ENCODE results near the gene KAT8. TPM values are rescaled to one million over a fixed set of nuclear protein-coding genes. Genes with fewer than 3 reads are reported as not detected.

KAT8 gene
- 23.9 TPM for polyA plus RNA-seq (2012; ENCODE audit: low read depth, missing spikeins)

DNA sequence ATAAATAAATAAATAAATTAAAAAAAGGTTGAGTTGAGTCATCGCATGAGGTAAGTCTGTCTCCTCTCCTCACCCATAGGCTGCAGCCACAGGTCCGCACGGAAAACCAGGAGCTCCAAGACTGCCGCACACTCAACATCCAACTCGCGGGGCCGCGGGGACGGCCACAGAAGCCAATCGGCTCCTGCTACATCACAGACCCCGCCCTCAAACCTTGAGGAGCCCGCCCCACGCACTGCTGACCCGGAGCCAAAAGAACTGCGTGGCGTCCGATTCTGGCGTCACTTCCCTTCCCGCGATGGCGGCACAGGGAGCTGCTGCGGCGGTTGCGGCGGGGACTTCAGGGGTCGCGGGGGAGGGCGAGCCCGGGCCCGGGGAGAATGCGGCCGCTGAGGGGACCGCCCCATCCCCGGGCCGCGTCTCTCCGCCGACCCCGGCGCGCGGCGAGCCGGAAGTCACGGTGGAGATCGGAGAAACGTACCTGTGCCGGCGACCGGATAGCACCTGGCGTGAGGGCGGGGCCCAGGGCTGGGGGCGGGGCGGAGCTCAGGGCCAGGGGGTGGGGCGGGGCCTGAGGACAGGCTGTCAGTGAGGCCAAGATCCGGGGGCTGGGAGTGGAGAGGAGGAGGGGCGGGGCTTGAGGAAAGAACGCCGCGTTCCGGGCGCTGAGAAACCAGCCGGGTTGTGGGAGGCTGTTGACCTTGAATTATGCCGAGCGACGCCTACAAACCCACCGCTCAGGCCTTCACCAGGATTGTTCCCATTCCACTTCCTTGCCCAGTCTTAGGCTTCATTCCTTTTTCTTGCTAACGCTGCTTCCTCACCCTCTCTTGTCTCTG, at the start of gene KAT8:
Gene KAT8 (plus strand): TSS at position 281 of the 839 bp plus-strand sequence. CDS start 18 bp downstream, at position 299.
- DNase-seq (ENCODE audit: insufficient read length, low spot score) (peak; percentile 98), FAIRE-seq (peak; percentile 97)
- TF ChIP-seq POLR2A (IDR thresholded peaks at IDR 0.05; ENCODE audit: low read depth, low read length) (peak; percentile 88), TAF1 (IDR thresholded peaks at IDR 0.05; ENCODE audit: low read depth, low read length) (peak; percentile 83), POU2F2 (IDR thresholded peaks at IDR 0.05; ENCODE audit: low read depth, low read length) (peak; percentile 63; the same call in 1 of the 2 replicates), SPI1 (IDR thresholded peaks at IDR 0.05; ENCODE audit: low read depth, low read length) (peak; percentile 40; the same call in 1 of the 2 replicates), PAX5 (IDR thresholded peaks at IDR 0.05; ENCODE audit: insufficient read depth, low read length, severe bottlenecking) (no peak), POLR2AphosphoS5 (IDR thresholded peaks at IDR 0.05; ENCODE audit: low read depth, low read length) (peak; percentile 82)

GRCh38 chr16:31071861-31072260, 45.6 kb upstream of the KAT8 start:
- TF ChIP-seq SPI1 (IDR thresholded peaks at IDR 0.05; ENCODE audit: low read depth, low read length) = no peak
- no peak for TF ChIP-seq POU2F2 (IDR thresholded peaks at IDR 0.05; ENCODE audit: low read depth, low read length)
- no peak for TF ChIP-seq POLR2AphosphoS5 (IDR thresholded peaks at IDR 0.05; ENCODE audit: low read depth, low read length)
- no peak for TF ChIP-seq PAX5 (IDR thresholded peaks at IDR 0.05; ENCODE audit: insufficient read depth, low read length, severe bottlenecking)
- FAIRE-seq (no peak), DNase-seq (ENCODE audit: insufficient read length, low spot score) (no peak)

DNA sequence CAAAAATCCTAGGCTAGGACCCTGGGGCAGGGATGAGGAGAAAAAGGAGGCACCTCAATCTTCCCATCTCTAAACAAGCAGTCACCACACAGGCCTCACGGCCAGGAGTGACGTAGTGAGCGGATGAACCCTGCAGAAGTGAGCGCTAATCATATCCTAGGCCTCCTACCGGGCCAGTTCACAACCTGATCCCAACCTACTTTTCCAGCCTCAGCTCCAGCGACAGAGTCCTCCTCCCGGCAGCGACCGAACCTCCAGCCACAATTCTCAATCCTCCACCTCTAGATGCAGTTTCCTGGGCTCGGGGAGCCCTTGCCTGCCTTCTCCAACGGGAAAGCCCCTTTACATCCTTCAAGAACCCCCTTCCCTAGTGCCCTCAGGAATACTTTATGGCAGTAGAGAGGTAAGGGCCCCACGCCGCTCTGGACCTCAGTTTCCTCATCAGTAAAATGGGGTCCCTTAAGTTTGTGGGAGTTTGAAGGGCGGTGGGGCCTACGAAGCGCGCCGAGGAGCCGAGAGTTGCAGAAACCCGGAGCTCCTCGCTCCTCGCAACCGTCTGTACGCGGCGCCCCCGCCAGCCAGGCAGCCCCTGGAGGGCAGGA, 44.8 kb upstream of the KAT8 start:
- FAIRE-seq = peak; percentile 62
- no peak for DNase-seq (ENCODE audit: insufficient read length, low spot score)
- TF ChIP-seq SPI1 (IDR thresholded peaks at IDR 0.05; ENCODE audit: low read depth, low read length) = no peak
- peak; percentile 37; the same call in 1 of the 2 replicates for TF ChIP-seq POLR2AphosphoS5 (IDR thresholded peaks at IDR 0.05; ENCODE audit: low read depth, low read length)

GRCh38 chr16:31073142-31073969, 44.1 kb upstream of the KAT8 start:
- FAIRE-seq (peak; percentile 64), DNase-seq (ENCODE audit: insufficient read length, low spot score) (peak; percentile 82)
- peak; percentile 74 for TF ChIP-seq SPI1 (IDR thresholded peaks at IDR 0.05; ENCODE audit: low read depth, low read length)
- TF ChIP-seq POLR2A (IDR thresholded peaks at IDR 0.05; ENCODE audit: low read depth, low read length) = peak; percentile 45; the same call in 1 of the 2 replicates
- no peak for TF ChIP-seq PAX5 (IDR thresholded peaks at IDR 0.05; ENCODE audit: insufficient read depth, low read length, severe bottlenecking)
- TF ChIP-seq POU2F2 (IDR thresholded peaks at IDR 0.05; ENCODE audit: low read depth, low read length) = peak; percentile 23; the same call in 1 of the 2 replicates
- peak; percentile 79 for TF ChIP-seq TAF1 (IDR thresholded peaks at IDR 0.05; ENCODE audit: low read depth, low read length)
- no peak; the same call in none of the 2 replicates for TF ChIP-seq POLR2AphosphoS5 (IDR thresholded peaks at IDR 0.05; ENCODE audit: low read depth, low read length)

- peak; percentile 97 for FAIRE-seq
- peak; percentile 94 for DNase-seq (ENCODE audit: insufficient read length, low spot score)
- peak; percentile 83; the same call in 1 of the 2 replicates for TF ChIP-seq TAF1 (IDR thresholded peaks at IDR 0.05; ENCODE audit: low read depth, low read length)
- peak; percentile 91 for TF ChIP-seq POLR2AphosphoS5 (IDR thresholded peaks at IDR 0.05; ENCODE audit: low read depth, low read length)
- no peak for TF ChIP-seq PAX5 (IDR thresholded peaks at IDR 0.05; ENCODE audit: insufficient read depth, low read length, severe bottlenecking)
- TF ChIP-seq SPI1 (IDR thresholded peaks at IDR 0.05; ENCODE audit: low read depth, low read length) = peak; percentile 84
- peak; percentile 87; the same call in 1 of the 2 replicates for TF ChIP-seq POU2F2 (IDR thresholded peaks at IDR 0.05; ENCODE audit: low read depth, low read length)
- TF ChIP-seq POLR2A (IDR thresholded peaks at IDR 0.05; ENCODE audit: low read depth, low read length) = peak; percentile 92
Observed at GRCh38 chr16:31073970-31074813, 43.3 kb upstream of the KAT8 start, which contains the start of the genes ZNF646 and ZNF668. ZNF646 (plus strand) TSS chr16:31074422; CDS start chr16:31076325, 1,903 bp downstream. ZNF668 (minus strand) TSS chr16:31074240; CDS start chr16:31064459, 9,781 bp downstream.

- TF ChIP-seq SPI1 (IDR thresholded peaks at IDR 0.05; ENCODE audit: low read depth, low read length) (no peak), POLR2AphosphoS5 (IDR thresholded peaks at IDR 0.05; ENCODE audit: low read depth, low read length) (no peak), TAF1 (IDR thresholded peaks at IDR 0.05; ENCODE audit: low read depth, low read length) (no peak; the same call in 1 of the 2 replicates), POU2F2 (IDR thresholded peaks at IDR 0.05; ENCODE audit: low read depth, low read length) (no peak), POLR2A (IDR thresholded peaks at IDR 0.05; ENCODE audit: low read depth, low read length) (no peak; the same call in 1 of the 2 replicates), PAX5 (IDR thresholded peaks at IDR 0.05; ENCODE audit: insufficient read depth, low read length, severe bottlenecking) (no peak)
- no peak for DNase-seq (ENCODE audit: insufficient read length, low spot score)
- no peak for FAIRE-seq
Observed at GRCh38 chr16:31074814-31075183, 42.7 kb upstream of the KAT8 start.

DNA sequence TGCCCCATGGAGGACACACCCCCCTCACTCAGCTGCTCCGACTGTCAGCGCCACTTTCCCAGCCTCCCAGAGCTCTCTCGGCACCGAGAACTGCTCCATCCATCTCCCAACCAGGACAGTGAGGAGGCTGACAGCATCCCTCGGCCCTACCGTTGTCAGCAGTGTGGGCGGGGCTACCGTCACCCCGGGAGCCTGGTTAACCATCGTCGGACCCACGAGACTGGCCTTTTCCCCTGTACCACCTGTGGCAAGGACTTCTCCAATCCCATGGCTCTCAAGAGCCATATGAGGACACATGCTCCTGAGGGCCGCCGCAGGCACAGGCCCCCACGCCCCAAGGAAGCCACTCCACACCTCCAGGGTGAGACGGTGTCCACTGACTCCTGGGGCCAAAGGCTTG, 41.1 kb upstream of the KAT8 start:
- TF ChIP-seq POLR2A (IDR thresholded peaks at IDR 0.05; ENCODE audit: low read depth, low read length) (no peak), PAX5 (IDR thresholded peaks at IDR 0.05; ENCODE audit: insufficient read depth, low read length, severe bottlenecking) (no peak), SPI1 (IDR thresholded peaks at IDR 0.05; ENCODE audit: low read depth, low read length) (no peak), TAF1 (IDR thresholded peaks at IDR 0.05; ENCODE audit: low read depth, low read length) (no peak), POU2F2 (IDR thresholded peaks at IDR 0.05; ENCODE audit: low read depth, low read length) (no peak), POLR2AphosphoS5 (IDR thresholded peaks at IDR 0.05; ENCODE audit: low read depth, low read length) (no peak)
- no peak for DNase-seq (ENCODE audit: insufficient read length, low spot score)
- FAIRE-seq = no peak

- DNase-seq (ENCODE audit: insufficient read length, low spot score) (no peak), FAIRE-seq (no peak)
- TF ChIP-seq POU2F2 (IDR thresholded peaks at IDR 0.05; ENCODE audit: low read depth, low read length) (no peak), TAF1 (IDR thresholded peaks at IDR 0.05; ENCODE audit: low read depth, low read length) (no peak), PAX5 (IDR thresholded peaks at IDR 0.05; ENCODE audit: insufficient read depth, low read length, severe bottlenecking) (no peak), SPI1 (IDR thresholded peaks at IDR 0.05; ENCODE audit: low read depth, low read length) (no peak), POLR2A (IDR thresholded peaks at IDR 0.05; ENCODE audit: low read depth, low read length) (no peak), POLR2AphosphoS5 (IDR thresholded peaks at IDR 0.05; ENCODE audit: low read depth, low read length) (no peak)
Observed at GRCh38 chr16:31077024-31077423, 40.4 kb upstream of the KAT8 start.

Data from GM12891 (cell line).